CD4-positive, alpha-beta T cell treated with Interleukin-4 for 1 hour (primary cell): ENCODE measurements around the gene MYL5.
A peak's percentile ranks its signal among the peaks of the same experiment; 100 is the strongest.
"Not testable (repeated sequence)": the region's sequence is repeated elsewhere in the genome, so short reads cannot be mapped to it uniquely, and the experiment has no call there.

Experiments used
- DNase-seq, 2 donors: peaks; one replicate each; pipeline ENCODE4 v3.0.0-alpha.2; 2020 to 2022

MYL5 gene

DNA sequence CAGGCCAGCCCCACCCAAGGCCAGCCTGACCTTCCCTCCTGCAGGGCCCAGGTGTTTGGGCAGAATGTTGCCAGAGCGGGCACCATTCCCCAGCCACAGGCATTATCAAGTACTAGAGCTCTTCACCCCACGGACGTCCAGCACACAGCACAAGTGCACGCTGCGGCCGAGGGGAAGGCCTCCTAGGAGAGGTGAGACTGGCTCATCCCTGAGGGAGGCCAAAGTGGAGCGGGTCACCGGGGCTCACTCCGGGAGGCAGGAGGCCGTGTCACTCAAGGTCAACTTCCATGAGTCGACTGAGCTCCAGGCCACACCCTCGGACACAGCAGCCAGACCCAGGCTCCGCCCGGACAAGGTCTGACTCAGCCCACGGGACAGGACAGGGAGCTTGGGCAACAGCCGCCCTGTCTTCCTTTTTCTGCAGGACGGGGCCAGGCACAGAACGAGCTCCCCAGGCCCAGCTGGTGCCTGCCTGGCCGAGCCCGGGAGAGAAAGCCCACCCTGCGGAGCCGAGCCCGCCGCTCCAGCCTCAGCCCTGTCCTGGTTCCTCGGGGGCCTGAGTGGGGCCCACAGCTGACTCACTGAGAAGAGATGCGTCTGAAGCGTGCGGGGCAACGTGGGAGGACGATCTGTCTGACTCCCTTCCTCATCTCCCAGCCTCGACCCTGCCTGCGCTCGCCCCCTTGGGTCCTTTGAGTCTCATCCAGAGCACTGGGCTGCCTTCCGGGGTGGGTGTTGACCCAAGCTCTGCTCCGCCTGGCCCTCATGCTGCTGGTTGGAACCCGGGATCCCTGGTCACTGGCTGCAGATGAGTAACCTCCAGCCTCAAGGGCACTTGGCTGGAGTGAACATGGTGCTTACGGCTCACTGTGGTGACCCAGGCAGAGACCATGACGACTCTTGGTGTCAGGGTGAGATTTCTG is 13.0 kb downstream of the MYL5 start:
- peak in 1 of 2 donors; percentile 81 for DNase-seq

- DNase-seq = no peak
Measured at GRCh38 chr4:687971-688853, 13.9 kb downstream of the MYL5 start.

DNA sequence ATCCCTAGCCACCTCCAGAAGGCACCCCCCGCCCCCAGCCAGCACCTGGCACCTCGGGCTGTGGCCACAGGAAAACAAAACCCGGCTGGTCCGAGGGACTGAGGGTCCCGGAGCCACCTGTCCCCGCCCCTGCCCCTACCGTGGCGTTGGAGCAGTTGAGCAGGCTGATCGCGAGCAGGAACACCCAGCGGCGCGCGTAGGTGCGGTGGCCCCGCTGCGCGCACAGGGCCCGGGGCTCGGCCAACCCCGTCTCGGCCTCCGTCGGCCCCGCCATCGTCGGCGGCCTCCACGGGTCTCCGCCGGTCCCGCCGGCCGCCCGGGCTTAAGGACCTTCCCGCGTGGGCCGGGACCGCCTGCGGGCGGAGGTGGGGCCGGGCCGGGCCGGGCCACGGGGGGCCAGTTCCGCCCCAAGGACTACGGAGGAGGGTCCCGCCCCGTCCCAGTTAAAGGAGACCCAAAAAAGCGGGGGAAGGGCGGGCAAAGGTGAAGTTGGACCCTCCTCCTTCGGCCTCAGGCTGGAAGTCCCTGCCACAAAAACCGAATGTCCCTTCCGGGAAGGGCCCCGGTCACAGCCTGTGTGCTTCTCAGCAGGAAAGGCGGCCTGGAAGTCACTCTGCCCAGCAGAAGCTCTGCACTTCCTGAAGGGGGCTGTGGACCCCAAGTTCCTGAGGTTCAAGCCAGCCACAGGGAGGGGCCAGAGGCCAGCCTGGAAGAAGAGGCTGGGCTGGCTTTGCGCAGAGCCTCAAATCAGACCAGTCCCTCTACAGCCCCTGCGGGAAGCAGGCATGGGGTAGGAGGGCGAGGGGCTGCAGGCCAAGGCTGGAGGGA is 14.7 kb downstream of the MYL5 start, which contains the start of gene SLC49A3:
SLC49A3 (minus strand) TSS at position 298 of the 828 bp plus-strand sequence; CDS start at position 274, 24 bp downstream.
- DNase-seq = no peak

- no peak for DNase-seq
Measured at GRCh38 chr4:689723-690122, 15.4 kb downstream of the MYL5 start.

GRCh38 chr4:692771-693554 is 18.6 kb downstream of the MYL5 start:
- no peak for DNase-seq

- DNase-seq = not testable (repeated sequence)
Measured at GRCh38 chr4:694341-694940, 20.1 kb downstream of the MYL5 start.

DNA sequence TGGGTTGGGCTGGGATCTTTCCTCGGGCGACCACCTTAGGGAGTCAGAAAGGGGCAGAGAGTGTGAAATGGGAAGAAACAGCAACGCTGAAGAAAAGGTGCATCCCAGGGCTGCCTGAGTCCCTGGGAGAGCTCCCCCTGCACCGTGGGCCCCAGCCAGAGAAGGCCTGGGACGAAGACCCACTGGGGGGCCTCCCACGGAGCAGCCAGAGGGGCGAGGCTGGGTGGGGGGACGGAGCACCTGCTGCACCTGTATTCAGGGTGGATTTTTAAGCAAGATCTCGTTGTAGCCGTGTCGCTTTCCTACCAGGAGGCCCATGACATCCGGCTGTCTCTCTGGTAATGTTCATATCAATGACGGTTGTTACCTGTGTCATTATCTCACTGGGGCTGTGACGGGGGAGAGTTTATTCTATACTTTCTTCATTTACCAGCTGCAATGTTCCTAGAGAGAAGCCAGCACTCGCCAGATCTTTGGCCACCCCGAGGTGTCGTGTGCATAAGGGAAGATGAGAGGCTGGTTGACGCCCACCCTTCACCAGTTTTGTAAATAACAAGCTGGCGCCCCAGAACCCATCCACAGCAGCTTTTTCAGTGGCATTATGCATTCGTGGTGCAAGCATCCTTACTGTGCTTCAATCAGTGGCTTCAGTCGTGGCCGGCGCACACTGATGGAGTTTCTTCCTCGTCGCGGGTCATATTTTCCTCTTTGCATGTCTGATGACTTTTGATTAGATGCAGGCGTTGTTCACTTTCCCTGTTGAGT is 25.7 kb downstream of the MYL5 start:
- no peak for DNase-seq

- no peak for DNase-seq
Measured at GRCh38 chr4:700587-701264, 26.4 kb downstream of the MYL5 start.

DNA sequence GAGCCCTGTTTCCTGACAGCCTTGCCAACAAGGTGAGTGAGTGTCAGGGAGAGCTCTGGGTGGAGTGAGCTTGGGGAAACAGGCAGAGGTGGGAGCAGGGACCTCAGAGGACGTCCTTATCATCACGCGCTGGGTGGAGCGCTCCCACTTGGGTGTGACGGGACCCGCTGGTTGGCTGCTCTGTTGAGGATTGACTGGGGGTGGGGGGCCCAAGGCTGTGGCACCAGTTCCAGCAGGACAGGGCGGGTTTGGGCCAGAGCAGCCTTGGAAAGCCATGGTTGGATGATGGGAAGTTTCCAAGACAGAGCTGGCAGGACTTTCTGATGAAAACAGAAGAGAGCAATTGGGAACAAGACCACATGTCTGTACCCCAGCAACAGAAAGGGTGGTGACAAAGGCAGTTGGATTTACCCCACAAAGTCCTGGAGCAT is 28.3 kb downstream of the MYL5 start:
- DNase-seq = no peak

- no peak for DNase-seq
Measured at GRCh38 chr4:703336-704197, 29.2 kb downstream of the MYL5 start.

DNA sequence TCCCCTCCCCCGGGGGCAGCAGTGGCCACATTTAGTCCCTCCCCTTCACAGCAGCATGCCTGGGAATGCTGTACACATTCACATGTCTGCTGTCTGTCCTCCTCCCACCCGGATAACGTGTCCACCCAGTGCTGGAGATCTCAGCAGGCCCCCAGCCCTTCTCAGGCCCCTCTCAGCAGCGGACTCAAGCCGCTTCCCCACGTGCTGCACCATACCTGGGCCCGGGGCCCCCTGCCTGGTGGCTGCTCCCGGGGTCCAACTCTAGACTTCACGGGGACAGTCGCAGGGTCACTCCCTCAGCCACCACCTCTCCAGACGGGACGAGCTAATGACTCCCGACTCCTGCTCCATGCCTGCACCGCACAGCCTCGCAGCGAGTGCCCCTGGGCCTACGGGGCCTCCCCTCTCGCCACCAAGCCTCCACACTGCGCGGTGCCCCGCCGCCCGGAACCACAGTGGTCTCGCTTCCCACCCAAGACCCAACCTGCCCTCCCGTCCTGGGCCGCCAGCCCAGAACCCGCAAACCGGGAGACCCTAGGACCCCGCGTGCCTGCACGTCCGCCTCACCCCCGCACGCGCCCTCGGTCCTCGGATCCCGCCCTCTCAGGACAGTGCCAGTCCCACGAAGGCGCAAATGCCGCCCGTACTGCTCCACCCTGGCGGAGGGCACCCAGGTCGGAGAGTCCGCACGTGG is 30.0 kb downstream of the MYL5 start:
- no peak for DNase-seq

- no peak for DNase-seq
Measured at GRCh38 chr4:704971-705277, 30.6 kb downstream of the MYL5 start.

GRCh38 chr4:705278-706082 is 31.1 kb downstream of the MYL5 start, which contains the start of gene PCGF3:
Gene PCGF3, plus strand, starts transcription at chr4:705832. Its CDS starts 27,849 bp downstream, at chr4:733681.
- peak; percentile 95 to 97 for DNase-seq

DNA sequence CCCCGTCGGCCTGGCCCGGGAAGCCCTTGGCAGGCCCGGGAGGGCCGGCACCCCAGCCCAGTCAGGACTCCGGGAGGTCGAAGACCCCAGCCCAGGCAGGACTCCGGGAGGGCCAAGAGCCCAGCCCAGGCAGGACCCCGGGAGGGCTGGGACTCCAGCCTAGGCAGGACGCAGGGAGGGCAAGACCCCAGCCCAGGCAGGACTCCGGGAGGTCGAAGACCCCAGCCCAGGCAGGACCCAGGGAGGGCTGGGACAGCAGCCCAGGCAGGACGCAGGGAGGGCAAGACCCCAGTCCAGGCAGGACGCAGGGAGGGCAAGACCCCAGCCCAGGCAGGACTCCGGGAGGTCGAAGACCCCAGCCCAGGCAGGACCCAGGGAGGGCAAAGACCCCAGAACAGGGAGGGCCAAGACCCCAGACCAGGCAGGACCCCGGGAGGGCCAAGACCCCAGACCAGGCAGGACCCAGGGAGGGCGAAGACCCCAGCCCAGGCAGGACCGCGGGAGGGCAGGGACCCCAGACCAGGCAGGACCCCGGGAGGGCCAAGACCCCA is 31.8 kb downstream of the MYL5 start:
- DNase-seq = not testable (repeated sequence)

- DNase-seq = no peak
Measured at GRCh38 chr4:706834-707598, 32.7 kb downstream of the MYL5 start.

GRCh38 chr4:707929-708630 is 33.7 kb downstream of the MYL5 start:
- DNase-seq = no peak
